Epithelial cell of proximal tubule (primary cell): ENCODE measurements around the gene ARL16. TPM values are rescaled to one million over a fixed set of nuclear protein-coding genes. Genes with fewer than 3 reads are reported as not detected.

Experiments used
- DNase-seq: peaks from one replicate; pipeline ENCODE4 v3.0.0-alpha.2; 2011; ENCODE audit warnings: low read depth
- H3K4me3 ChIP-seq: 2 replicates; pipeline ENCODE4 v1.5.1; 2011; ENCODE audit warnings: low read depth, mild to moderate bottlenecking, low read length
- total RNA-seq: library from RNA; depleted of rRNA; stranded (reverse); fragments of >200 nt; gene quantifications from 2 replicates; pipeline ENCODE4 v1.2.3, GENCODE V29; 2015
- TF ChIP-seq, protein P1 (sequence below): conservative IDR thresholded peaks from 2 replicates; pipeline ENCODE4 v1.5.1; 2012; ENCODE audit warnings: low read depth, mild to moderate bottlenecking, low read length

The ARL16 gene
- total RNA-seq, 1 donor from 2014 or later, result 59.0 TPM

DNA sequence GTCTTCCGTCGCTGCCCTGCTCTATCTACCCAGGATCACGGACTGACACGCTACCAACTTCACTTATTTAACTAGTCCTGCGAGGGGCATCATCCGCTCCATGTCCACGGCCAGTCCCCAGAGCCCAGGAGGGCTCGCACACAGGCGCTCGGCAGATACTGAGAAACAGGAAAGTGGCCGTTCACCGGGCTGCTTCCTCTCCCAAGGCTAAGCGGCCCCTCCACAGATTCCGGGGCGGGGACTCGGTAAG, 17.6 kb downstream of the ARL16 start:
- TF ChIP-seq, protein P1, sequence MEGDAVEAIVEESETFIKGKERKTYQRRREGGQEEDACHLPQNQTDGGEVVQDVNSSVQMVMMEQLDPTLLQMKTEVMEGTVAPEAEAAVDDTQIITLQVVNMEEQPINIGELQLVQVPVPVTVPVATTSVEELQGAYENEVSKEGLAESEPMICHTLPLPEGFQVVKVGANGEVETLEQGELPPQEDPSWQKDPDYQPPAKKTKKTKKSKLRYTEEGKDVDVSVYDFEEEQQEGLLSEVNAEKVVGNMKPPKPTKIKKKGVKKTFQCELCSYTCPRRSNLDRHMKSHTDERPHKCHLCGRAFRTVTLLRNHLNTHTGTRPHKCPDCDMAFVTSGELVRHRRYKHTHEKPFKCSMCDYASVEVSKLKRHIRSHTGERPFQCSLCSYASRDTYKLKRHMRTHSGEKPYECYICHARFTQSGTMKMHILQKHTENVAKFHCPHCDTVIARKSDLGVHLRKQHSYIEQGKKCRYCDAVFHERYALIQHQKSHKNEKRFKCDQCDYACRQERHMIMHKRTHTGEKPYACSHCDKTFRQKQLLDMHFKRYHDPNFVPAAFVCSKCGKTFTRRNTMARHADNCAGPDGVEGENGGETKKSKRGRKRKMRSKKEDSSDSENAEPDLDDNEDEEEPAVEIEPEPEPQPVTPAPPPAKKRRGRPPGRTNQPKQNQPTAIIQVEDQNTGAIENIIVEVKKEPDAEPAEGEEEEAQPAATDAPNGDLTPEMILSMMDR, result no peak
- DNase-seq, result no peak
- H3K4me3 ChIP-seq, result peak overlapping the region; percentile 96

GRCh38 chr17:81665205-81666091, 18.1 kb downstream of the ARL16 start:
- TF ChIP-seq, protein P1, result no peak
- no peak for DNase-seq
- peak overlapping the region; percentile 96 for H3K4me3 ChIP-seq

GRCh38 chr17:81664051-81664470, 19.5 kb downstream of the ARL16 start:
- H3K4me3 ChIP-seq, result no peak overlapping the region
- TF ChIP-seq, protein P1, result no peak
- no peak for DNase-seq

DNA sequence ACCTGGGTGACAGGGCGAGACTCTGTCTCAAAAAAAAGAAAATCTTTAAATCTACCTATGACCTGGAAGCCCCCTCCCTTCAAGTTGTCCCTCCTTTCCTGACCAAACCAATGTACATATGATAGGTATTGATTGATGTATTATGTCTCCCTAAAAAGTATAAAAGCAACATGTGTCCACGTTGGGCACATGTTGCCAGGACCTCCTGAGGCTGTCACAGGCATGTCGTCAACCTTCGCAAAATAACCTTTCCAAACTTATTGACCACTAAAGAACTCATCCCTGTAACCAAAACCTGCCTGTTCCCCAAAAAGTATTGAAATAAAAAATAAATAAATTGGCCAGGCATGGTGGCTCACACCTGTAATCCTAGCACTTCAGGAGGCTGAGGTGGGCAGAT, 21.6 kb downstream of the ARL16 start:
- TF ChIP-seq, protein P1, result no peak

DNA sequence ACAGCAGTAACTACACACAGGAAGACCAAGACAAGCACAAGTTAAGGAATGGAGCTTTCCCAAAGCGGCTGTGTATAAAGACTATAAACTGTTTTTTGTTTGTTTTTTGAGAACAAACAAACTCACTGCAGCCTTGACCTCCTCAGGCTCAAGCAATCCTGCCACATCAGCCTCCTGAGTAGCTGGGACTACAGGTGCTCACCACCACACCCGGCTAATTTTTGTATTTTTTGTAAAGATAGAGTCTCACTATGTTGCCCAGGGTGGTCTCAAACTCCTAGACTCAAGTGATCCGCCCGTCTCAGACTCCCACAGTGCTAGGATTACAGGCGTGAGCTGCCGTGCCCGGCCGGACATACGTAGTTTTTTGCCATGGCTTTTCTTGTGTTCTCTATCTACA, 23.2 kb downstream of the ARL16 start:
- TF ChIP-seq, protein P1, result no peak
- no peak overlapping the region for H3K4me3 ChIP-seq
- no peak for DNase-seq

More for the DNA sequence above, 21.6 kb downstream of the ARL16 start:
- DNase-seq, result no peak
- no peak overlapping the region for H3K4me3 ChIP-seq

GRCh38 chr17:81659038-81659437, 24.6 kb downstream of the ARL16 start:
- TF ChIP-seq, protein P1, result no peak
- H3K4me3 ChIP-seq, result no peak overlapping the region
- DNase-seq, result no peak

GRCh38 chr17:81656835-81657234, 26.8 kb downstream of the ARL16 start:
- no peak overlapping the region for H3K4me3 ChIP-seq
- TF ChIP-seq, protein P1, result no peak
- no peak for DNase-seq
